Activated B cell treated with CpG ODN at 0.5 μM for 24 hours (primary cell): ENCODE results near the gene RAD52. TPM values are rescaled to one million over a fixed set of nuclear protein-coding genes. Genes with fewer than 3 reads are reported as not detected.

Source experiments
- ATAC-seq: fragments of 200-7000 bp; cut with Tn5 transposase; one replicate; pipeline ENCODE4 v1.10.0; 2021; ENCODE audit warnings: low read depth, mild to moderate bottlenecking, moderate library complexity
- CTCF ChIA-PET: fragments of 350-600 bp; sonication (Branson Sonifier 250); formaldehyde crosslinking; loops from one replicate; lab custom pipeline; 2021; ENCODE audit warnings: antibody characterized with exemption; lab: Charles Lee
- POLR2A ChIA-PET: fragments of 350-600 bp; sonication (Branson Sonifier 250); formaldehyde crosslinking; loops from one replicate; lab custom pipeline; 2021; ENCODE audit warnings: antibody characterized with exemption; lab: Charles Lee
- DNase-seq: peaks from one replicate; pipeline ENCODE4 v3.0.0; 2022
- H3K27ac Mint-ChIP-seq: one replicate; pipeline ENCODE4 v1.8.0; 2020; ENCODE audit warnings: mixed read lengths
- H3K27me3 Mint-ChIP-seq: one replicate; pipeline ENCODE4 v1.8.0; 2021; ENCODE audit warnings: mixed read lengths
- H3K36me3 Mint-ChIP-seq: one replicate; pipeline ENCODE4 v1.8.0; 2021; ENCODE audit warnings: low read depth, mixed read lengths
- H3K4me1 Mint-ChIP-seq: one replicate; pipeline ENCODE4 v1.8.0; 2021; ENCODE audit warnings: mixed read lengths
- H3K4me3 Mint-ChIP-seq: one replicate; pipeline ENCODE4 v1.8.0; 2020; ENCODE audit warnings: mild to moderate bottlenecking, mixed read lengths
- H3K9me3 Mint-ChIP-seq: one replicate; pipeline ENCODE4 v1.8.0; 2020; ENCODE audit warnings: mixed read lengths
- intact Hi-C: fragments of 100-400 bp; cut with micrococcal nuclease; formaldehyde crosslinking; loops from one replicate; pipeline ENCODE4 v1.15.1; 2024
- total RNA-seq: library from RNA; stranded (reverse); gene quantifications from 2 replicates; pipeline ENCODE4 v1.2.3, GENCODE V29; 2022
- TF ChIP-seq, protein P1 (sequence below): fragments of 200-600 bp; IDR thresholded peaks from one replicate; pipeline ENCODE4 v1.8.0; 2022; ENCODE audit warnings: antibody characterized with exemption, mild to moderate bottlenecking

Gene RAD52
- total RNA-seq, 1 donor from 2014 or later: 15.2 TPM

GRCh38 chr12:968545-968944, 19.1 kb upstream of the RAD52 start:
- Mint-ChIP-seq H3K27ac (no peak overlapping the region), H3K9me3 (no peaks in the 10 kb centered on the region), H3K4me1 (no peaks in the 10 kb centered on the region), H3K27me3 (no peaks in the 10 kb centered on the region), H3K36me3 (no peaks in the 10 kb centered on the region), H3K4me3 (no peak overlapping the region)
- DNase-seq (no peak), ATAC-seq (no peak)
- TF ChIP-seq, protein P1, sequence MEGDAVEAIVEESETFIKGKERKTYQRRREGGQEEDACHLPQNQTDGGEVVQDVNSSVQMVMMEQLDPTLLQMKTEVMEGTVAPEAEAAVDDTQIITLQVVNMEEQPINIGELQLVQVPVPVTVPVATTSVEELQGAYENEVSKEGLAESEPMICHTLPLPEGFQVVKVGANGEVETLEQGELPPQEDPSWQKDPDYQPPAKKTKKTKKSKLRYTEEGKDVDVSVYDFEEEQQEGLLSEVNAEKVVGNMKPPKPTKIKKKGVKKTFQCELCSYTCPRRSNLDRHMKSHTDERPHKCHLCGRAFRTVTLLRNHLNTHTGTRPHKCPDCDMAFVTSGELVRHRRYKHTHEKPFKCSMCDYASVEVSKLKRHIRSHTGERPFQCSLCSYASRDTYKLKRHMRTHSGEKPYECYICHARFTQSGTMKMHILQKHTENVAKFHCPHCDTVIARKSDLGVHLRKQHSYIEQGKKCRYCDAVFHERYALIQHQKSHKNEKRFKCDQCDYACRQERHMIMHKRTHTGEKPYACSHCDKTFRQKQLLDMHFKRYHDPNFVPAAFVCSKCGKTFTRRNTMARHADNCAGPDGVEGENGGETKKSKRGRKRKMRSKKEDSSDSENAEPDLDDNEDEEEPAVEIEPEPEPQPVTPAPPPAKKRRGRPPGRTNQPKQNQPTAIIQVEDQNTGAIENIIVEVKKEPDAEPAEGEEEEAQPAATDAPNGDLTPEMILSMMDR: no peak
- ChIA-PET POLR2A (no interaction called here), CTCF (interaction anchor here (1.1 kb wide), 1 partner anchor 124 kb away, joined by 3 read pairs; no protein-coding TSS in a partner anchor)
- intact Hi-C loops: no loop called here

DNA sequence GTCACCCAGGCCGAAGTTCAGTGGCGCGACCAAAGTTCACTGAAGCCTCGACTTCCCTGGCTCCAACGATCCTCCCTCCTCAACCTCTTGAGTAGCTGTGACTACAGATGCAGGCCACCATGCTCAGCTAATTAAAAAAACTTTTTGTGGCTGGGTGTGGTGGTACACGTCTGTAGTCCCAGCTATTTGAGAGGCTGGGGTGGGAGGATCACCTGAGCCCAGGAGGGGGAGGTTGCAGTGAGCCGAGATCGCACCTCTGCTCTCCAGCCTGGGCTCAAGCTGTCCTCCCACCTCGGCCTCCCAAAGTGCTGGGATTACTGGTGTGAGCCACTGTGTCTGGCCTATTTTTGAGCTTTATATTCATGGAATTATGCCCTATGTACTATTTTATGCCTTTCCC, 18.1 kb upstream of the RAD52 start:
- no peak for ATAC-seq
- Mint-ChIP-seq H3K27ac (no peak overlapping the region), H3K9me3 (no peaks in the 10 kb centered on the region), H3K27me3 (no peaks in the 10 kb centered on the region), H3K4me3 (no peak overlapping the region), H3K36me3 (no peaks in the 10 kb centered on the region), H3K4me1 (no peaks in the 10 kb centered on the region)
- TF ChIP-seq, protein P1: no peak
- no peak for DNase-seq
- CTCF ChIA-PET: no interaction called here
- intact Hi-C loops: no loop called here
- POLR2A ChIA-PET: no interaction called here

GRCh38 chr12:966724-967123, 17.2 kb upstream of the RAD52 start:
- Mint-ChIP-seq H3K36me3 (no peaks in the 10 kb centered on the region), H3K4me1 (no peaks in the 10 kb centered on the region), H3K4me3 (no peak overlapping the region), H3K27me3 (no peaks in the 10 kb centered on the region), H3K9me3 (no peaks in the 10 kb centered on the region), H3K27ac (no peak overlapping the region)
- TF ChIP-seq, protein P1: no peak
- intact Hi-C loops: no loop called here
- DNase-seq (no peak), ATAC-seq (no peak)
- ChIA-PET POLR2A (no interaction called here), CTCF (no interaction called here)

GRCh38 chr12:958588-959123, 9.2 kb upstream of the RAD52 start:
- ChIA-PET POLR2A (interaction anchor here (0.6 to 1.5 kb wide), 4 partner anchors 9 to 139 kb away, joined by 3 to 10 read pairs (median 5); partner anchors contain the start of gene RAD52), CTCF (interaction anchor here (1.0 kb wide), 1 partner anchor 643 kb away, joined by 3 read pairs; no protein-coding TSS in a partner anchor)
- intact Hi-C loops: loop anchor here (2.0 kb wide), 1 partner anchor 32 kb away; the partner anchor contains the start of gene ERC1
- no peaks in the 10 kb centered on the region for H3K9me3 Mint-ChIP-seq
- ATAC-seq (peak; percentile 92), DNase-seq (no peak)
- H3K4me3 Mint-ChIP-seq: peak overlapping the region; percentile 4
- no peaks in the 10 kb centered on the region for H3K27me3 Mint-ChIP-seq
- TF ChIP-seq, protein P1: no peak
- peak overlapping the region; percentile 20 for H3K27ac Mint-ChIP-seq
- H3K36me3 Mint-ChIP-seq: no peaks in the 10 kb centered on the region
- peaks cover 8% of the 10 kb centered on the region for H3K4me1 Mint-ChIP-seq

- no peak for ATAC-seq
- ChIA-PET CTCF (interaction anchor here (1.1 kb wide), 1 partner anchor 137 kb away, joined by 3 read pairs; no protein-coding TSS in a partner anchor), POLR2A (no interaction called here)
- Mint-ChIP-seq H3K36me3 (no peaks in the 10 kb centered on the region), H3K27me3 (no peaks in the 10 kb centered on the region), H3K4me3 (no peak overlapping the region), H3K27ac (no peak overlapping the region), H3K4me1 (peaks cover 8% of the 10 kb centered on the region), H3K9me3 (no peaks in the 10 kb centered on the region)
- intact Hi-C loops: no loop called here
- TF ChIP-seq, protein P1: no peak
- no peak for DNase-seq
These were observed 6.4 kb upstream of the RAD52 start for GRCh38 chr12:955939-956338.
